HepG2 (cell line): ENCODE results near the gene HDHD3. TPM values are rescaled to one million over a fixed set of nuclear protein-coding genes. Genes with fewer than 3 reads are reported as not detected.
A peak's percentile ranks its signal among the peaks of the same experiment; 100 is the strongest.

ENCODE experiments used
- ATF3 ChIP-seq: sonication (generic); formaldehyde crosslinking; IDR thresholded peaks from 2 replicates; pipeline ENCODE4 v1.4.0; 2020; ENCODE audit warnings: missing genetic modification reagents
- CSRNP1 ChIP-seq: sonication (generic); formaldehyde crosslinking; IDR thresholded peaks from 2 replicates; pipeline ENCODE4 v1.8.1; 2023; ENCODE audit warnings: mild to moderate bottlenecking, missing genetic modification reagents
- DZIP1 ChIP-seq: sonication (generic); formaldehyde crosslinking; IDR thresholded peaks from 2 replicates; pipeline ENCODE4 v1.5.0; 2020; ENCODE audit warnings: mild to moderate bottlenecking, missing genetic modification reagents
- E2F2 ChIP-seq: sonication (generic); formaldehyde crosslinking; IDR thresholded peaks from 2 replicates; pipeline ENCODE4 v1.4.0; 2020; ENCODE audit warnings: missing genetic modification reagents, borderline replicate concordance
- ETS1 ChIP-seq: sonication (generic); formaldehyde crosslinking; IDR thresholded peaks from 2 replicates; pipeline ENCODE4 v1.4.0; 2020; ENCODE audit warnings: missing genetic modification reagents
- GABPB1 ChIP-seq: IDR thresholded peaks from 2 replicates; pipeline ENCODE4 v1.6.1; 2016; ENCODE audit warnings: mild to moderate bottlenecking, missing genetic modification reagents, moderate library complexity, missing compliant biosample characterization
- GLI4 ChIP-seq: sonication (generic); formaldehyde crosslinking; IDR thresholded peaks from 2 replicates; pipeline ENCODE4 v1.5.1; 2020; ENCODE audit warnings: missing genetic modification reagents, mild to moderate bottlenecking, moderate library complexity, borderline replicate concordance
- HIVEP1 ChIP-seq: sonication (generic); formaldehyde crosslinking; IDR thresholded peaks from 2 replicates; pipeline ENCODE4 v1.4.0; 2020; ENCODE audit warnings: mild to moderate bottlenecking, missing genetic modification reagents
- HMGA1 ChIP-seq: sonication (generic); formaldehyde crosslinking; conservative IDR thresholded peaks from 2 replicates; pipeline ENCODE4 v1.4.0; 2020; ENCODE audit warnings: missing genetic modification reagents
- MAFF ChIP-seq: IDR thresholded peaks from 2 replicates; pipeline ENCODE4 v1.6.1; 2011; ENCODE audit warnings: low read depth, low read length, improper control_type of control experiment
- PLSCR1 ChIP-seq: sonication (generic); formaldehyde crosslinking; IDR thresholded peaks from 2 replicates; pipeline ENCODE4 v1.5.0; 2020; ENCODE audit warnings: missing genetic modification reagents, mild to moderate bottlenecking, borderline replicate concordance
- RBAK ChIP-seq: sonication (generic); formaldehyde crosslinking; IDR thresholded peaks from 2 replicates; pipeline ENCODE4 v1.5.1; 2020; ENCODE audit warnings: mild to moderate bottlenecking, missing genetic modification reagents
- SIX4 ChIP-seq: sonication (generic); formaldehyde crosslinking; IDR thresholded peaks from 2 replicates; pipeline ENCODE4 v1.4.0; 2020; ENCODE audit warnings: missing genetic modification reagents
- TCF7 ChIP-seq: sonication (generic); IDR thresholded peaks from 2 replicates; pipeline ENCODE4 v1.6.1; 2016; ENCODE audit warnings: antibody characterized with exemption, low read depth
- ZNF503 ChIP-seq: sonication (generic); formaldehyde crosslinking; IDR thresholded peaks from 2 replicates; pipeline ENCODE4 v1.4.0; 2020; ENCODE audit warnings: missing genetic modification reagents
- ZNF567 ChIP-seq: sonication (generic); formaldehyde crosslinking; IDR thresholded peaks from 2 replicates; pipeline ENCODE4 v1.8.1; 2023; ENCODE audit warnings: mild to moderate bottlenecking, missing genetic modification reagents, borderline replicate concordance
- ZNF772 ChIP-seq: sonication (generic); formaldehyde crosslinking; IDR thresholded peaks from 2 replicates; pipeline ENCODE4 v1.5.0; 2020; ENCODE audit warnings: mild to moderate bottlenecking, missing genetic modification reagents
- polyA plus RNA-seq, 8 experiments: library from polyadenylated mRNA; depleted of rRNA in 3 of 8; stranded (reverse) in 7 of 8; unstranded in 1 of 8; fragments of >200 nt; fragmentation: Illumina TruSeq in 4 of 8; extraction: Trizol in 4 of 8; gene quantifications; 2 replicates each; pipeline versions ENCODE4 v1.2.1 to v1.2.3, GENCODE V29; 2011 to 2016; ENCODE audit warnings: low read depth in 4 of 8, missing spikeins in 1 of 8, mixed read lengths in 1 of 8; ENCODE audit not compliant: insufficient read depth in 1 of 8
- total RNA-seq, 5 experiments: library from RNA; depleted of rRNA; stranded (reverse); fragments of >200 nt; fragmentation: Illumina TruSeq; extraction: Trizol; gene quantifications; 2 replicates each; pipeline ENCODE4 v1.2.3, GENCODE V29; 2016; ENCODE audit warnings: low read depth in 1 of 5

The HDHD3 gene
- total and polyA plus RNA-seq, 2 of the 13 experiments (the other 11 are each of a cell fraction or from before 2014, with no cell fraction given): 23.1 to 38.5 TPM

GRCh38 chr9:113387560-113388230, 10.9 kb upstream of the HDHD3 start (continued):
- no peak for TF ChIP-seq DZIP1 (CRISPR knock-in tag)
- 0 out of 2 replicates have a peak, but pooled peaks have one; percentile 11 for TF ChIP-seq GABPB1 (CRISPR knock-in tag)
- peak; percentile 86 for TF ChIP-seq ZNF503 (CRISPR knock-in tag)
- no peak; the same call in 1 of the 2 replicates for TF ChIP-seq HIVEP1 (CRISPR knock-in tag)
- no peak; the same call in 1 of the 2 replicates for TF ChIP-seq ZNF772 (CRISPR knock-in tag)
- no peak for TF ChIP-seq SIX4 (CRISPR knock-in tag)
- no peak for TF ChIP-seq E2F2 (CRISPR knock-in tag)
- TF ChIP-seq TCF7: no peak
- no peak for TF ChIP-seq PLSCR1
- 0 out of 2 replicates have a peak, but pooled peaks have one; percentile 25 for TF ChIP-seq MAFF
- peak; percentile 47; the same call in 1 of the 2 replicates for TF ChIP-seq CSRNP1 (CRISPR knock-in tag)
- TF ChIP-seq ETS1 (CRISPR knock-in tag): no peak
- TF ChIP-seq RBAK (CRISPR knock-in tag): no peak
- TF ChIP-seq ATF3 (CRISPR knock-in tag): no peak
- no peak for TF ChIP-seq HMGA1 (CRISPR knock-in tag)
- TF ChIP-seq GLI4 (CRISPR knock-in tag): no peak; the same call in 1 of the 2 replicates
- TF ChIP-seq ZNF567 (CRISPR knock-in tag): no peak
